ENCODE results near the gene HAND2. TPM values are rescaled to one million over a fixed set of nuclear protein-coding genes. Genes with fewer than 3 reads are reported as not detected.

The HAND2 gene
- total RNA-seq = 0.35 TPM

DNA sequence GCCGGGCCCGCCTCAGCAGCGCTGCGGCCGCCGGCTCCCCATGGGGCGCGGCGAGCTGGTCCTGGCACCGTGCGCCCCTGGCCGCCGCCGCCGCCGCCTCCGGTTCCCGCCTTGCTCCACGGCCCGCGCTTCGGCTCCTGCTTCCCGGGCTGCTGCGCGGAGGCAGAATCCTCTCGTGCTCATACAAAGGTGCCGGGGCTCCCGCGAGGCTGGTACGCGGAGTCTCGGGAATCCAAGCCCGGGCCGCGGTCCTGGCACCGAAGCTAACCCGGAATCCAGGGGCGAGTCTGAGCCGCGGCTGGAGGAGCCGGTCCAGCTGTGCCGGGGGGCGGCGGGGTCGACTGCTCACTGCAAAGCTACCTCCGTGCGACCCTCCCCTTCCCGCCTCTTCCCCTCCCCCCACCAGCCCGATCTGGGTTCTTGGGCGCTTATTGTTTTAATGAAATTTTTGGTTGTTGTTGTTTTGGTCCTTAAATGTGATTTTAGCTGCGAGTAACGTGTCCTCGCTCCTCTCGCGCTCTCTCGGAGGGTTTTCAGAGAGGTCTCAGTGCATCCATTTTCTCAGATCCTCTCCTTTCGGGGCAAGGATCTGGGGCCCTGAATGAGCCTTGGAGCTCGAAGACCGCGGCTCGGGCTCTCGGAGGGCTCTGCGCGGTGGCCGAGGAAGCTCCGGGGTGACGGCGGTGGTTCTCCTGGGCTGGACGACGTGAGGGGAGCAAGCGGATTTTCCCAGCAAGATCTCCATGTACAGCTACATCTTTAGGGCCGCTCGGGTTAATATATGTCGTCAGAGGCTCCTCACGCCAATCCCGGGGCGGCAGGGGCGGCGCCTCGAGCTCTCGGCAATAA lies at the start of gene HAND2:
TSS of gene HAND2 (minus strand) at position 753 of the 849 bp plus-strand sequence. CDS start 940 bp downstream, outside the sequence.

Other genes with a start within 250 kb of the HAND2 start
- 107 TPM for gene HMGB2, start 195.9 kb downstream of the HAND2 start, total RNA-seq
- 18.9 TPM for gene SAP30, start 159.3 kb downstream of the HAND2 start, total RNA-seq
- gene SCRG1, start 131.1 kb downstream of the HAND2 start, total RNA-seq = not detected